IMR-90 (cell line): ENCODE measurements around the gene TMEM9.

Source experiments
- CTCF ChIP-seq: conservative IDR thresholded peaks from 2 replicates; pipeline ENCODE4 v1.5.1; 2012; ENCODE audit warnings: mild to moderate bottlenecking, low read depth, low read length, improper control_type of control experiment
- MXI1 ChIP-seq: IDR thresholded peaks from 2 replicates; pipeline ENCODE4 v1.6.1; 2012; ENCODE audit warnings: low read depth, mild to moderate bottlenecking, low read length, moderate library complexity, borderline replicate concordance
- POLR2A ChIP-seq: IDR thresholded peaks from 2 replicates; pipeline ENCODE4 v1.6.1; 2012; ENCODE audit warnings: mild to moderate bottlenecking, low read depth, low read length
- RAD21 ChIP-seq: IDR thresholded peaks from 2 replicates; pipeline ENCODE4 v1.6.1; 2012; ENCODE audit warnings: low read length, improper control_type of control experiment

- TF ChIP-seq CTCF (no peak), POLR2A (no peak), RAD21 (no peak), MXI1 (no peak)
These were observed 63.0 kb downstream of the TMEM9 start for GRCh38 chr1:201091256-201091655.
